Uterus (tissue), 4 donors: ENCODE data around the gene FDCSP. TPM values are rescaled to one million over a fixed set of nuclear protein-coding genes. Genes with fewer than 3 reads are reported as not detected.

ENCODE experiments used
- DNase-seq, 2 donors: peaks; one replicate each; pipeline ENCODE4 v3.0.0-alpha.2; 2019 to 2020
- H3K27ac ChIP-seq, 2 donors: fragments of 200-600 bp; sonication (generic); 1 replicate in 1 of 2; 2 replicates in 1 of 2; pipeline ENCODE4 v1.5.1; 2016 to 2018
- H3K27me3 ChIP-seq, 2 donors: fragments of 200-600 bp; sonication (generic); one replicate each; pipeline ENCODE4 v1.5.1; 2018 to 2019; ENCODE audit warnings: control low read depth in 1 of 2
- H3K36me3 ChIP-seq, 2 donors: fragments of 200-600 bp; sonication (generic); one replicate each; pipeline ENCODE4 v1.5.1; 2019; ENCODE audit warnings: control low read depth in 1 of 2
- H3K4me1 ChIP-seq, 2 donors: fragments of 200-600 bp; sonication (generic); one replicate each; pipeline ENCODE4 v1.5.1; 2018 to 2019; ENCODE audit warnings: control low read depth in 1 of 2
- H3K4me3 ChIP-seq, 2 donors: fragments of 200-600 bp; sonication (generic); 1 replicate in 1 of 2; 2 replicates in 1 of 2; pipeline ENCODE4 v1.5.1; 2018 to 2019; ENCODE audit warnings: mild to moderate bottlenecking in 1 of 2
- H3K9me3 ChIP-seq, 2 donors: fragments of 200-600 bp; sonication (generic); one replicate each; pipeline ENCODE4 v1.5.1; 2019; ENCODE audit warnings: control low read depth in 1 of 2
- POLR2A ChIP-seq, 2 donors: fragments of 450-650 bp; IDR thresholded peaks; one replicate each; pipeline ENCODE4 v1.6.1; 2016; ENCODE audit warnings: antibody characterized with exemption in 2 of 2, mild to moderate bottlenecking in 1 of 2, moderate library complexity in 1 of 2
- intact Hi-C: fragments of 100-400 bp; cut with DNase I; formaldehyde crosslinking; loops from one replicate; pipeline ENCODE4 v1.15.1; 2023; ENCODE audit warnings: low total_unique reads
- total RNA-seq, 4 donors: library from RNA; depleted of rRNA in 3 of 4; stranded (reverse); fragments of >200 nt in 3 of 4; gene quantifications; one replicate each; pipeline versions ENCODE4 v1.1.0 to v1.2.4, GENCODE V29; 2014 to 2023
- TF ChIP-seq, protein P1 (sequence below), 4 experiments: fragments of 200-600 bp in 2 of 4; fragments of 450-650 bp in 2 of 4; sonication (generic) in 2 of 4; IDR thresholded peaks; one replicate each; pipeline ENCODE4 v1.5.1; 2016 to 2019; ENCODE audit warnings: antibody characterized with exemption in 4 of 4, mild to moderate bottlenecking in 2 of 4, moderate library complexity in 1 of 4
- donor health status: DM: yes; HTN: yes; CAD: no.

Gene FDCSP
- total RNA-seq, 4 donors from 2014 or later: not detected

DNA sequence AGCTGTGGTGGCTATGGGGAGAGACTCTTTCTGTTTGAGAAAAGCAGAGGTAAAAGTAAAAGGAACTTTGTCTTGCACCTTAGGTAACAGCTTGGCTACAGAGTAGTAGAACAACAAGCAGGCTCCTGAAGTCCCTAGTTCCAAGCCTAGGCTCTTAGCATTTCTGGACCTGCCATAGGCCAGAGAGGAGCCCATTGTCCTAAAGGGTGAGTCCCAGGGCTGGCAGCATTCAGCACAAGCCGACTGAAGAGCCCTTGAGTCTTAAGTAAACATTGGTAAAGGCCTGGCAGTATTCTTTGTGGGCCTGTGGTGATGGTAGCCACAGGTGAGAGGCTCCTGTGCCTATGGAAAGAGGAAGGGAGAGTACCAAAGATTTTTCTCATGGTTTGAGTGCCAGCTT, 54.6 kb downstream of the FDCSP start:
- Histone ChIP-seq H3K27me3 (no peaks in the 10 kb centered on the region), H3K36me3 (no peaks in the 10 kb centered on the region), H3K27ac (no peak overlapping the region), H3K4me1 (no peaks in the 10 kb centered on the region), H3K9me3 (no peaks in the 10 kb centered on the region), H3K4me3 (no peak overlapping the region)
- no peak for DNase-seq
- TF ChIP-seq POLR2A (IDR thresholded peaks at IDR 0.05): no peak
- TF ChIP-seq, protein P1, sequence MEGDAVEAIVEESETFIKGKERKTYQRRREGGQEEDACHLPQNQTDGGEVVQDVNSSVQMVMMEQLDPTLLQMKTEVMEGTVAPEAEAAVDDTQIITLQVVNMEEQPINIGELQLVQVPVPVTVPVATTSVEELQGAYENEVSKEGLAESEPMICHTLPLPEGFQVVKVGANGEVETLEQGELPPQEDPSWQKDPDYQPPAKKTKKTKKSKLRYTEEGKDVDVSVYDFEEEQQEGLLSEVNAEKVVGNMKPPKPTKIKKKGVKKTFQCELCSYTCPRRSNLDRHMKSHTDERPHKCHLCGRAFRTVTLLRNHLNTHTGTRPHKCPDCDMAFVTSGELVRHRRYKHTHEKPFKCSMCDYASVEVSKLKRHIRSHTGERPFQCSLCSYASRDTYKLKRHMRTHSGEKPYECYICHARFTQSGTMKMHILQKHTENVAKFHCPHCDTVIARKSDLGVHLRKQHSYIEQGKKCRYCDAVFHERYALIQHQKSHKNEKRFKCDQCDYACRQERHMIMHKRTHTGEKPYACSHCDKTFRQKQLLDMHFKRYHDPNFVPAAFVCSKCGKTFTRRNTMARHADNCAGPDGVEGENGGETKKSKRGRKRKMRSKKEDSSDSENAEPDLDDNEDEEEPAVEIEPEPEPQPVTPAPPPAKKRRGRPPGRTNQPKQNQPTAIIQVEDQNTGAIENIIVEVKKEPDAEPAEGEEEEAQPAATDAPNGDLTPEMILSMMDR (IDR thresholded peaks at IDR 0.05): no peak
- intact Hi-C loops: no loop called here

Other genes with a start within 250 kb of the FDCSP start
- not detected for gene STATH, start 230.2 kb upstream of the FDCSP start, total RNA-seq
- gene HTN3, start 197.7 kb upstream of the FDCSP start, total RNA-seq: not detected
- not detected for gene HTN1, start 175.7 kb upstream of the FDCSP start, total RNA-seq
- gene PRR27, start 71.9 kb upstream of the FDCSP start, total RNA-seq: not detected
- gene ODAM, start 30.4 kb upstream of the FDCSP start, total RNA-seq: under 1 TPM in 1 of 4 donors, not detected in 3; 0.35 TPM
- not detected for gene CSN3, start 16.5 kb downstream of the FDCSP start, total RNA-seq
- gene CABS1, start 108.9 kb downstream of the FDCSP start, total RNA-seq: under 1 TPM in 1 of 4 donors, not detected in 3; 0.28 TPM
- not detected for gene SMR3A, start 134.6 kb downstream of the FDCSP start, total RNA-seq
- not detected for gene SMR3B, start 157.0 kb downstream of the FDCSP start, total RNA-seq
- gene OPRPN, start 171.8 kb downstream of the FDCSP start, total RNA-seq: not detected
- not detected for gene MUC7, start 246.1 kb downstream of the FDCSP start, total RNA-seq